ENCODE results near the gene FARS2. TPM values are rescaled to one million over a fixed set of nuclear protein-coding genes. Genes with fewer than 3 reads are reported as not detected.

The FARS2 gene
- total and polyA plus RNA-seq, 2 donors (not counting 1 experiment from before 2014, with no cell fraction given) = 11.0 to 18.5 TPM

DNA sequence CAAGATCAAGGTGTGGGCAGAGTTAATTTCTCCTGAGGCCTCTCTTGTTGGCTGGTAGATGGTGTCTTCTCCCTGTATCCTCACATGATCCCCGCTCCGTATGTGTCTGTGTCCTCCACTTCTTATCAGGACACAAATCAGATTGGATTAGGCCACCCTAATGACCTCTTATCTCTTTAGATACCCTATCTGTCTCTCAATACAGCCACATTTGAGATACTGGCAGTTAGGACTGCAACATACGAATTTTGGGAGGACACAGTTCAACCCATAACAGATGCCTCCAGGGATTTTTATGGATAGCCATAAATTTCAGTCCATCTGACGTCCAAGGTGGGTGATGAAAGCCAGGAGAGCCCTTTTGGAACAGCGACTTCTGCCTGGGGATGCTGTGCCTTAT, 376.4 kb downstream of the FARS2 start:
- no peaks in the 10 kb centered on the region for H3K9me3 ChIP-seq (ENCODE audit: control insufficient read depth, insufficient read depth, low read depth, low read length)
- no peaks in the 10 kb centered on the region for H3K79me2 ChIP-seq (ENCODE audit: control insufficient read depth, insufficient read depth, low read length)
- H3K27me3 ChIP-seq (ENCODE audit: control insufficient read depth, insufficient read depth, low read length) = no peaks in the 10 kb centered on the region
- H3K4me2 ChIP-seq (ENCODE audit: extremely low read depth, insufficient read depth, low read length) = no peak overlapping the region
- H4K20me1 ChIP-seq (ENCODE audit: control insufficient read depth, extremely low read depth, insufficient read depth, low read length) = no peaks in the 10 kb centered on the region
- H3K36me3 ChIP-seq (ENCODE audit: control insufficient read depth, insufficient read depth, low read length) = no peaks in the 10 kb centered on the region
- TF ChIP-seq EZH2 (IDR thresholded peaks at IDR 0.05; ENCODE audit: low read length, missing control alignments) = no peak
- TF ChIP-seq, protein P1, sequence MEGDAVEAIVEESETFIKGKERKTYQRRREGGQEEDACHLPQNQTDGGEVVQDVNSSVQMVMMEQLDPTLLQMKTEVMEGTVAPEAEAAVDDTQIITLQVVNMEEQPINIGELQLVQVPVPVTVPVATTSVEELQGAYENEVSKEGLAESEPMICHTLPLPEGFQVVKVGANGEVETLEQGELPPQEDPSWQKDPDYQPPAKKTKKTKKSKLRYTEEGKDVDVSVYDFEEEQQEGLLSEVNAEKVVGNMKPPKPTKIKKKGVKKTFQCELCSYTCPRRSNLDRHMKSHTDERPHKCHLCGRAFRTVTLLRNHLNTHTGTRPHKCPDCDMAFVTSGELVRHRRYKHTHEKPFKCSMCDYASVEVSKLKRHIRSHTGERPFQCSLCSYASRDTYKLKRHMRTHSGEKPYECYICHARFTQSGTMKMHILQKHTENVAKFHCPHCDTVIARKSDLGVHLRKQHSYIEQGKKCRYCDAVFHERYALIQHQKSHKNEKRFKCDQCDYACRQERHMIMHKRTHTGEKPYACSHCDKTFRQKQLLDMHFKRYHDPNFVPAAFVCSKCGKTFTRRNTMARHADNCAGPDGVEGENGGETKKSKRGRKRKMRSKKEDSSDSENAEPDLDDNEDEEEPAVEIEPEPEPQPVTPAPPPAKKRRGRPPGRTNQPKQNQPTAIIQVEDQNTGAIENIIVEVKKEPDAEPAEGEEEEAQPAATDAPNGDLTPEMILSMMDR (conservative IDR thresholded peaks at IDR 0.05 in 1 of 2, IDR thresholded peaks at IDR 0.05 in 1 of 2; ENCODE audit: low read depth in 1 of 2, low read length in 2 of 2) = no peak
- H3K9ac ChIP-seq (ENCODE audit: insufficient read depth, low read length) = no peak overlapping the region
- H2AFZ ChIP-seq (ENCODE audit: low read length) = no peak overlapping the region
- no peak overlapping the region for H3K27ac ChIP-seq (ENCODE audit: insufficient read depth, low read length)
- DNase-seq (ENCODE audit: low read depth in 2 of 2) = no peak
- H3K4me3 ChIP-seq (replicated peaks in 1 of 4; ENCODE audit: control extremely low read depth in 1 of 4, insufficient read depth in 1 of 4, low read depth in 3 of 4, low read length in 4 of 4) = no peak overlapping the region
- H3K4me1 ChIP-seq (ENCODE audit: control insufficient read depth, extremely low read depth, insufficient read depth, low read length) = no peaks in the 10 kb centered on the region

GRCh38 chr6:5638666-5639065, 377.4 kb downstream of the FARS2 start:
- no peaks in the 10 kb centered on the region for H4K20me1 ChIP-seq (ENCODE audit: control insufficient read depth, extremely low read depth, insufficient read depth, low read length)
- no peaks in the 10 kb centered on the region for H3K36me3 ChIP-seq (ENCODE audit: control insufficient read depth, insufficient read depth, low read length)
- H3K4me1 ChIP-seq (ENCODE audit: control insufficient read depth, extremely low read depth, insufficient read depth, low read length) = no peaks in the 10 kb centered on the region
- no peaks in the 10 kb centered on the region for H3K9me3 ChIP-seq (ENCODE audit: control insufficient read depth, insufficient read depth, low read depth, low read length)
- no peaks in the 10 kb centered on the region for H3K79me2 ChIP-seq (ENCODE audit: control insufficient read depth, insufficient read depth, low read length)
- no peak overlapping the region for H3K27ac ChIP-seq (ENCODE audit: insufficient read depth, low read length)
- no peak overlapping the region for H3K9ac ChIP-seq (ENCODE audit: insufficient read depth, low read length)
- H3K4me3 ChIP-seq (replicated peaks in 1 of 4; ENCODE audit: control extremely low read depth in 1 of 4, insufficient read depth in 1 of 4, low read depth in 3 of 4, low read length in 4 of 4) = no peak overlapping the region
- no peak overlapping the region for H3K4me2 ChIP-seq (ENCODE audit: extremely low read depth, insufficient read depth, low read length)
- H2AFZ ChIP-seq (ENCODE audit: low read length) = no peak overlapping the region
- H3K27me3 ChIP-seq (ENCODE audit: control insufficient read depth, insufficient read depth, low read length) = no peaks in the 10 kb centered on the region
- no peak for DNase-seq (ENCODE audit: low read depth in 2 of 2)
- TF ChIP-seq, protein P1 (conservative IDR thresholded peaks at IDR 0.05 in 1 of 2, IDR thresholded peaks at IDR 0.05 in 1 of 2; ENCODE audit: low read depth in 1 of 2, low read length in 2 of 2) = no peak
- no peak for TF ChIP-seq EZH2 (IDR thresholded peaks at IDR 0.05; ENCODE audit: low read length, missing control alignments)

- Histone ChIP-seq H3K4me1 (ENCODE audit: control insufficient read depth, extremely low read depth, insufficient read depth, low read length) (no peaks in the 10 kb centered on the region), H3K4me3 (replicated peaks in 1 of 4; ENCODE audit: control extremely low read depth in 1 of 4, insufficient read depth in 1 of 4, low read depth in 3 of 4, low read length in 4 of 4) (no peak overlapping the region), H3K27ac (ENCODE audit: insufficient read depth, low read length) (no peak overlapping the region), H3K79me2 (ENCODE audit: control insufficient read depth, insufficient read depth, low read length) (no peaks in the 10 kb centered on the region), H3K27me3 (ENCODE audit: control insufficient read depth, insufficient read depth, low read length) (no peaks in the 10 kb centered on the region), H3K9me3 (ENCODE audit: control insufficient read depth, insufficient read depth, low read depth, low read length) (no peaks in the 10 kb centered on the region), H3K9ac (ENCODE audit: insufficient read depth, low read length) (no peak overlapping the region), H3K4me2 (ENCODE audit: extremely low read depth, insufficient read depth, low read length) (no peak overlapping the region), H2AFZ (ENCODE audit: low read length) (no peak overlapping the region), H4K20me1 (ENCODE audit: control insufficient read depth, extremely low read depth, insufficient read depth, low read length) (no peaks in the 10 kb centered on the region), H3K36me3 (ENCODE audit: control insufficient read depth, insufficient read depth, low read length) (no peaks in the 10 kb centered on the region)
- TF ChIP-seq EZH2 (IDR thresholded peaks at IDR 0.05; ENCODE audit: low read length, missing control alignments) = no peak
- TF ChIP-seq, protein P1 (conservative IDR thresholded peaks at IDR 0.05 in 1 of 2, IDR thresholded peaks at IDR 0.05 in 1 of 2; ENCODE audit: low read depth in 1 of 2, low read length in 2 of 2) = no peak
- DNase-seq (ENCODE audit: low read depth in 2 of 2) = no peak
Measured at GRCh38 chr6:5639193-5639592, 377.9 kb downstream of the FARS2 start.

Data from fibroblast of lung (primary cell).